ENCODE data around the gene CFAP65. TPM values are rescaled to one million over a fixed set of nuclear protein-coding genes. Genes with fewer than 3 reads are reported as not detected.

The CFAP65 gene
- total and polyA plus RNA-seq, 2 of the 13 experiments (the other 11 are each of a cell fraction or from before 2014, with no cell fraction given): 0.05 TPM; not detected in 1

- TF ChIP-seq, protein P1, sequence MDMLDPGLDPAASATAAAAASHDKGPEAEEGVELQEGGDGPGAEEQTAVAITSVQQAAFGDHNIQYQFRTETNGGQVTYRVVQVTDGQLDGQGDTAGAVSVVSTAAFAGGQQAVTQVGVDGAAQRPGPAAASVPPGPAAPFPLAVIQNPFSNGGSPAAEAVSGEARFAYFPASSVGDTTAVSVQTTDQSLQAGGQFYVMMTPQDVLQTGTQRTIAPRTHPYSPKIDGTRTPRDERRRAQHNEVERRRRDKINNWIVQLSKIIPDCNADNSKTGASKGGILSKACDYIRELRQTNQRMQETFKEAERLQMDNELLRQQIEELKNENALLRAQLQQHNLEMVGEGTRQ (IDR thresholded peaks at IDR 0.05; ENCODE audit: low read depth, low read length): no peak
- TF ChIP-seq, protein P1 (CRISPR knock-in tag; IDR thresholded peaks at IDR 0.05; ENCODE audit: borderline replicate concordance): 0 out of 2 replicates have a peak, but pooled peaks have one; percentile 55
- TF ChIP-seq SKI (IDR thresholded peaks at IDR 0.05; ENCODE audit: partially characterized antibody): peak; percentile 5
- peak; percentile 96 for TF ChIP-seq HNRNPL (IDR thresholded peaks at IDR 0.05; ENCODE audit: low read depth, low read length)
- TF ChIP-seq ZNF629 (CRISPR knock-in tag; conservative IDR thresholded peaks at IDR 0.05): no peak
- TF ChIP-seq ZNF768 (CRISPR knock-in tag; IDR thresholded peaks at IDR 0.05): peak; percentile 10; the same call in 1 of the 2 replicates
- peak; percentile 74; the same call in 1 of the 2 replicates for TF ChIP-seq ATF5 (CRISPR knock-in tag; IDR thresholded peaks at IDR 0.05; ENCODE audit: low read depth)
- TF ChIP-seq ZBTB46 (CRISPR knock-in tag; IDR thresholded peaks at IDR 0.05; ENCODE audit: borderline replicate concordance): no peak
- TF ChIP-seq ZNF407 (CRISPR knock-in tag; IDR thresholded peaks at IDR 0.05; ENCODE audit: not compliant biosample characterization): no peak
- no peak for TF ChIP-seq ZNF652 (CRISPR knock-in tag; IDR thresholded peaks at IDR 0.05; ENCODE audit: borderline replicate concordance, low read depth)
- TF ChIP-seq, protein P2, sequence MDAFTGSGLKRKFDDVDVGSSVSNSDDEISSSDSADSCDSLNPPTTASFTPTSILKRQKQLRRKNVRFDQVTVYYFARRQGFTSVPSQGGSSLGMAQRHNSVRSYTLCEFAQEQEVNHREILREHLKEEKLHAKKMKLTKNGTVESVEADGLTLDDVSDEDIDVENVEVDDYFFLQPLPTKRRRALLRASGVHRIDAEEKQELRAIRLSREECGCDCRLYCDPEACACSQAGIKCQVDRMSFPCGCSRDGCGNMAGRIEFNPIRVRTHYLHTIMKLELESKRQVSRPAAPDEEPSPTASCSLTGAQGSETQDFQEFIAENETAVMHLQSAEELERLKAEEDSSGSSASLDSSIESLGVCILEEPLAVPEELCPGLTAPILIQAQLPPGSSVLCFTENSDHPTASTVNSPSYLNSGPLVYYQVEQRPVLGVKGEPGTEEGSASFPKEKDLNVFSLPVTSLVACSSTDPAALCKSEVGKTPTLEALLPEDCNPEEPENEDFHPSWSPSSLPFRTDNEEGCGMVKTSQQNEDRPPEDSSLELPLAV (CRISPR knock-in tag; conservative IDR thresholded peaks at IDR 0.05; ENCODE audit: low read depth): 0 out of 2 replicates have a peak, but pooled peaks have one; percentile 28
These were observed 18.7 kb upstream of the CFAP65 start (continued) for GRCh38 chr2:219059725-219060682.

All from HepG2 (cell line).